D721Med (cell line): ENCODE data around the gene SPEF2.

ENCODE experiments used
- DNase-seq: peaks from one replicate; pipeline ENCODE4 v3.0.0; 2011; ENCODE audit warnings: low spot score; ENCODE audit not compliant: insufficient read length
- FAIRE-seq: peaks from 2 replicates; lab custom pipeline; 2011; peaks lifted over from hg19 to GRCh38; lab: Jason Lieb, UNC
- CTCF ChIP-seq: IDR thresholded peaks from 2 replicates; pipeline ENCODE4 v1.5.1; 2012; ENCODE audit warnings: mild to moderate bottlenecking, control low read depth; ENCODE audit not compliant: insufficient read depth; ENCODE audit errors: missing control alignments

Gene SPEF2

GRCh38 chr5:35698047-35698808 lies 80.6 kb downstream of the SPEF2 start:
- no peak for TF ChIP-seq CTCF
- FAIRE-seq = no peak
- no peak for DNase-seq

- no peak for FAIRE-seq
- TF ChIP-seq CTCF = no peak
These were observed 90.0 kb downstream of the SPEF2 start for GRCh38 chr5:35707659-35708058.

DNA sequence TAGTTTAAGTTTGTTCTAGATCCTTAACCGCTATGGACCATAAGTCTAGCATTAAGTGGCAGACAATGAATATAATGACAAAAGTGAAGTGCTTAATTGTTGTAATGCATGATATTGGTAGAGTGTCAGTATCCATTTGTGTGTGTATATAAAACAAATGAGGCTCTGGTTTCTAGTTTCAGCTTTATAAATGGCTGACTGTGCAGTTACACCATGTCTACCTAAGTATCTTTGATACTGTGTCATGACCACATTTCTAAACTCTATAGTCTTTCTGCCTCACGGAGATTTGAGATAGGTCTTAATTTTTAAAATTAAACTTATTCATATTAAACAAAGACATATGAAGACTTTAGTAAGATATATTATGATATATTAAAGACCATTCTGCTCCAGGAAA lies 92.0 kb downstream of the SPEF2 start:
- no peak for DNase-seq
- no peak for TF ChIP-seq CTCF
- no peak for FAIRE-seq

More at GRCh38 chr5:35707659-35708058, 90.0 kb downstream of the SPEF2 start:
- no peak for DNase-seq

- TF ChIP-seq CTCF = no peak
- FAIRE-seq (no peak), DNase-seq (no peak)
These were observed 100.1 kb downstream of the SPEF2 start for GRCh38 chr5:35717718-35718117.

DNA sequence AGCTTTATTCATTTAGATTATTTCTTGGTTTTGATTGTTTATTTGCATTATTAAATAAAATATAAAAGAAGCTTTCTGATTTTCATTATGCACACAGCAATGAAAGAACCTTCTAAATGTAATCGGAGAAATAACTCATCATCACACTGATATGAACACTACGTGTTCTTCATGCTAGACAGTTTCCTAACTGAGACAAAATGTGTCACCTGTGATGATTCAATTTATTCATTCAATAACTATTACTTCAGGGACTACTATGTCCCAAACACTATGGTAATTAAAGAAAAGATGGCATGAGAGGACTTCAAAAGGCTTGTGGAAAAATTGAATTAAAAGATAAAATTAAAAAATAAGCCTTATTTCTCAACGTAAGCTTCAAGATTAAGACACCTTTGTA lies 118.1 kb downstream of the SPEF2 start:
- DNase-seq (no peak), FAIRE-seq (no peak)
- TF ChIP-seq CTCF = no peak

DNA sequence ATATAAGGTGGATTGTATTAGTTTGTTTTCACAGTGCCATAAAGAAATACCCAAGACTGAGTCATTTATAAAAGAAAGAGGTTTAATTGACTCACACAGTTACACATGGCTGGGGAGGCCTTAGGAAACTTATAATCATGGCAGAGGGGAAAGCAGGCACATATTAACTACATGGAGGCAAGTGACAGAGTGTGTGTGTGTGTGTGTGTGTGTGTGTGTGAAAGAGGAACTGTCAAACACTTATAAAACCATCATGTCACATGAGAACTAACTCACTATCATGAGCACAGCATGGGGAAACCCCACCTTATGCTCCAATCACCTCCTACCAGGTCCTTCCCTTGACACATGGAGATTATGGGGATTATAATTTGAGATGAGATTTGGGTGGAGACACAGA lies 118.6 kb downstream of the SPEF2 start:
- no peak for DNase-seq
- no peak for TF ChIP-seq CTCF
- FAIRE-seq = no peak

DNA sequence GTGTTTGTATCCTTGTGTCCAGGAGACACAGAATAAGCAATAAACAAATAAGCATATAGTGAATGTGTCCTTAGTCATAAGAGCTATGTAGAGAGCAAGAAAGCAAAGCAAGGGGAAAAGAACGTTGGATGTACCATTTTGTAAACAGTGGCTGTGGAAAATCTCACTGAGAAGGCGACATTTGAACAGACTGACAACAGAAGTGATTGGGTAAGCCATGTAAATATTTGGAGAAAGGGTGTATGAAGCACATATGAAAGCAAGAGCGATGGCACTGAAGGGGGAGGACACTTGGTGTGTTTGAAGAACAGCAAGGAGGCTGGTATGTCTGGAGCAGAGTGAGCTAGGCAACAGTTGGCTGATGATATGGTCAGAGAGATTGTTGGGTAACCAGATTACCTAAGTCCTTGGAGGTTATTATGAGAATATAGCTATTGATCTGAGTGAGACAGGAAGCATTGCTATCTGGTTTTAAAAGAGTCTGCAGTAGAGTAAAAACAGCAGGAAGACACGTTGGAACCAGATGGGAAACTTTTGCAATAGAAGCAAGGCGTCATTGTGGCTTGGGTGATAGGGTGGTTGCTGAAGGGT lies 123.6 kb downstream of the SPEF2 start:
- DNase-seq (no peak), FAIRE-seq (no peak)

More for the DNA sequence above, 123.6 kb downstream of the SPEF2 start:
- no peak for TF ChIP-seq CTCF
